Measurements from ENCODE around the gene LZTR1.
"Not testable (repeated sequence)": the region's sequence is repeated elsewhere in the genome, so short reads cannot be mapped to it uniquely, and the experiment has no call there.

The LZTR1 gene

DNA sequence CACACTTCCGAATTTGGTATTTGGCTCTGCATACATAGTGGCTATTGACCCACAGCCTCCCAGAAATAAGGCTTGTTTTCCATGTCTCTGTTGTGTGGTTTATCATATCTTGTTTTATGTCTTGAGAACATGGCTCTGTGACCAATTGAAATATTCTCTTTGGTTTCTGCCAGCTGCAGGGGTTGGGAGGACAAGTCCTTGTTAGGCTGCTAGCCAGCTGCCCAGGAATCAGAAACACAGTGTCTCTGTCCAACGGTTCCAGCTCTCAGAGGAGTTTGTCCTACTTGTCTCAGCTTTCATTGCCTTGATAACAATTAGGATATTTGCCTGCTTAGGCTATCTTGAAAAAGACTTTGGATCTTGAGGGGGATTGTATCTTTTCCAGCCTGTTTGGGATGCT lies 56.3 kb downstream of the LZTR1 start:
- no peak overlapping the region for H4K8ac ChIP-seq (ENCODE audit: low read depth, low read length)
- WGBS (ENCODE audit: extremely low coverage, insufficient coverage, insufficient read length): no CpG with 5 or more reads among the region's 2 CpGs
- peak overlapping the region; percentile 66 for H2BK5ac ChIP-seq (ENCODE audit: low read depth, low read length, poor library complexity)
- H3K14ac ChIP-seq (ENCODE audit: low read length): peak overlapping the region; percentile 54
- peak overlapping the region; percentile 71 for H3K27ac ChIP-seq (ENCODE audit: low read depth, low read length)
- no peak overlapping the region for H3K4me2 ChIP-seq (ENCODE audit: low read length)
- no peaks in the 10 kb centered on the region for H3K27me3 ChIP-seq (ENCODE audit: insufficient read depth, low read length)
- H3K79me1 ChIP-seq (ENCODE audit: low read length): peaks cover 13% of the 10 kb centered on the region
- no peak overlapping the region for H4K12ac ChIP-seq (ENCODE audit: low read depth, low read length)
- peaks cover 8 to 10% of the 10 kb centered on the region in 2 experiments for H3K4me1 ChIP-seq (ENCODE audit: control insufficient read depth in 1 of 2, insufficient read depth in 2 of 2, low read length in 2 of 2)
- H3K4ac ChIP-seq (ENCODE audit: low read depth, low read length): no peak overlapping the region
- no peaks in the 10 kb centered on the region for H3K36me3 ChIP-seq (ENCODE audit: control insufficient read depth in 1 of 2, insufficient read depth in 2 of 2, low read length in 2 of 2)
- no peak for DNase-seq
- H3K18ac ChIP-seq (ENCODE audit: low read length): peak overlapping the region; percentile 74
- no peak overlapping the region for H2AK5ac ChIP-seq (ENCODE audit: low read length)
- no peak overlapping the region for H3K23ac ChIP-seq (ENCODE audit: low read length)
- H2BK120ac ChIP-seq (ENCODE audit: insufficient read depth, low read length, poor library complexity): peak overlapping the region; percentile 79
- peak overlapping the region; percentile 35 for H4K91ac ChIP-seq (ENCODE audit: low read depth, low read length)
- no peaks in the 10 kb centered on the region for H3K9me3 ChIP-seq (ENCODE audit: insufficient read depth, low read depth, low read length)
- H2AFZ ChIP-seq (ENCODE audit: insufficient read depth, low read length, poor library complexity): no peak overlapping the region
- no peak overlapping the region for H3K4me3 ChIP-seq (ENCODE audit: low read depth, low read length)
- peak overlapping the region; percentile 97 for H2BK12ac ChIP-seq (ENCODE audit: low read length)
- no peaks in the 10 kb centered on the region for H3K79me2 ChIP-seq (ENCODE audit: control insufficient read depth, insufficient read depth, low read length, poor library complexity)
- no peak overlapping the region for H3K9ac ChIP-seq (ENCODE audit: low read length)

GRCh38 chr22:21039158-21039557 lies 57.1 kb downstream of the LZTR1 start:
- H3K36me3 ChIP-seq (ENCODE audit: control insufficient read depth in 1 of 2, insufficient read depth in 2 of 2, low read length in 2 of 2); H3K9me3 ChIP-seq (ENCODE audit: insufficient read depth, low read depth, low read length); H3K27me3 ChIP-seq (ENCODE audit: insufficient read depth, low read length); H3K4me1 ChIP-seq (ENCODE audit: control insufficient read depth in 1 of 2, insufficient read depth in 2 of 2, low read length in 2 of 2); H2BK120ac ChIP-seq (ENCODE audit: insufficient read depth, low read length, poor library complexity); H4K8ac ChIP-seq (ENCODE audit: low read depth, low read length); H4K12ac ChIP-seq (ENCODE audit: low read depth, low read length); H3K9ac ChIP-seq (ENCODE audit: low read length); H3K79me1 ChIP-seq (ENCODE audit: low read length); H2BK5ac ChIP-seq (ENCODE audit: low read depth, low read length, poor library complexity); H3K14ac ChIP-seq (ENCODE audit: low read length); H3K4me2 ChIP-seq (ENCODE audit: low read length); H3K79me2 ChIP-seq (ENCODE audit: control insufficient read depth, insufficient read depth, low read length, poor library complexity); H3K4me3 ChIP-seq (ENCODE audit: low read depth, low read length); H2AFZ ChIP-seq (ENCODE audit: insufficient read depth, low read length, poor library complexity); H3K23ac ChIP-seq (ENCODE audit: low read length); H3K27ac ChIP-seq (ENCODE audit: low read depth, low read length); H3K4ac ChIP-seq (ENCODE audit: low read depth, low read length); H3K18ac ChIP-seq (ENCODE audit: low read length); DNase-seq; H2AK5ac ChIP-seq (ENCODE audit: low read length): not testable (repeated sequence)
- H2BK12ac ChIP-seq (ENCODE audit: low read length): peak overlapping the region; percentile 88
- H4K91ac ChIP-seq (ENCODE audit: low read depth, low read length): peak overlapping the region; percentile 32
- WGBS (ENCODE audit: extremely low coverage, insufficient coverage, insufficient read length): no CpG with 5 or more reads among the region's 5 CpGs

GRCh38 chr22:21041937-21042336 lies 59.8 kb downstream of the LZTR1 start:
- no peak for DNase-seq
- Histone ChIP-seq H4K8ac (ENCODE audit: low read depth, low read length) (no peak overlapping the region), H2BK5ac (ENCODE audit: low read depth, low read length, poor library complexity) (no peak overlapping the region), H3K4me2 (ENCODE audit: low read length) (no peak overlapping the region), H3K9me3 (ENCODE audit: insufficient read depth, low read depth, low read length) (no peaks in the 10 kb centered on the region), H3K23ac (ENCODE audit: low read length) (no peak overlapping the region), H3K27ac (ENCODE audit: low read depth, low read length) (no peak overlapping the region), H3K4me3 (ENCODE audit: low read depth, low read length) (no peak overlapping the region), H3K4me1 (ENCODE audit: control insufficient read depth in 1 of 2, insufficient read depth in 2 of 2, low read length in 2 of 2) (peaks cover 12 to 14% of the 10 kb centered on the region in 2 experiments), H3K9ac (ENCODE audit: low read length) (no peak overlapping the region), H4K91ac (ENCODE audit: low read depth, low read length) (no peak overlapping the region), H3K27me3 (ENCODE audit: insufficient read depth, low read length) (no peaks in the 10 kb centered on the region), H2BK120ac (ENCODE audit: insufficient read depth, low read length, poor library complexity) (peak overlapping the region; percentile 55), H3K14ac (ENCODE audit: low read length) (no peak overlapping the region), H2AK5ac (ENCODE audit: low read length) (no peak overlapping the region), H3K79me2 (ENCODE audit: control insufficient read depth, insufficient read depth, low read length, poor library complexity) (no peaks in the 10 kb centered on the region), H3K4ac (ENCODE audit: low read depth, low read length) (no peak overlapping the region), H4K12ac (ENCODE audit: low read depth, low read length) (no peak overlapping the region), H2BK12ac (ENCODE audit: low read length) (peak overlapping the region; percentile 61), H3K79me1 (ENCODE audit: low read length) (peaks cover 9% of the 10 kb centered on the region), H3K18ac (ENCODE audit: low read length) (no peak overlapping the region), H3K36me3 (ENCODE audit: control insufficient read depth in 1 of 2, insufficient read depth in 2 of 2, low read length in 2 of 2) (no peaks in the 10 kb centered on the region), H2AFZ (ENCODE audit: insufficient read depth, low read length, poor library complexity) (no peak overlapping the region)
- no CpG with 5 or more reads among the region's 4 CpGs for WGBS (ENCODE audit: extremely low coverage, insufficient coverage, insufficient read length)

DNA sequence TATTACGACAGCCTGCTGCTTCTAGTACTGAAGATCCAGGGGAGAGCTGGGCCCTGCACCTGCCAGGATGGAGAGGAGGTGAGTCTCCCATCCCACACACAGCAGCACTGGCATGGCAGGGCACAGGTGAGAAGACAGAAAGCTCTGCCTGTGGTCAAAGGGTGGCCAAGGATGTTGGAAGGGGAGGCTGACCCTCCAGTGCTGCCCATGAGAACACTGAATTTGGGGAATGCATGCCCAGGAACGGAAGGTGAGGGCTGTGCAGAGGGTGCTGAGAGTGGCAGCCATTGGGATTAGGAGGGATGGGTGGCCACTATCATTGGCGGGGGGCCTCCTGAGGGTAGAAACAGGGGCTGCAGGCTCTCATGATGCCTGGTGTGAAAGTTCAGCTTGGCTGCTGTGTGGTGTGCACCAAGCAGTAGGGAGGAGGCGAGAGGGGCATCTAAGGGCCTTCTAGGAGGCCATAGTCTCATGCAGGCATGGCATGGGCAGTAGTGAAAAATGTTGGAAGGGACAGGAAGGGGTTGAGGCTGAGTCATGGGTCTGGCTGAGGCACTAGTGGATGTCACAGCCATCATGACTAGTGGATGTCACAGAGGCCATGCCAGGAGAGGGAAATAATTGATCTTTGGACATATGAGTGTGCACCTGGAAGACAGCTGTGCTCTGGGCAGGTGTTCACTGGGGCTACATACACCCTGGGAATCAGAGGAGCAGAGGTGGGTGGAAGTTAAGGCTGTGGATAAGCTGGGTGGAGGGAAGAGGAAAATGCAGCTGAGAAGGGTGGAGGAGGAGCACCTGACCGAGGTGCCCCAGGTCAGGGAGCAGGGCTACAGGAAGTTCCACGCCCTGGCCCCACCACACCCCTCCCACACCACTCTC lies 61.1 kb downstream of the LZTR1 start:
- no peak overlapping the region for H3K14ac ChIP-seq (ENCODE audit: low read length)
- no peak overlapping the region for H4K8ac ChIP-seq (ENCODE audit: low read depth, low read length)
- WGBS (ENCODE audit: extremely low coverage, insufficient coverage, insufficient read length): no CpG with 5 or more reads among the region's 6 CpGs
- no peak overlapping the region for H3K9ac ChIP-seq (ENCODE audit: low read length)
- no peak overlapping the region for H2AK5ac ChIP-seq (ENCODE audit: low read length)
- H2BK12ac ChIP-seq (ENCODE audit: low read length): no peak overlapping the region
- H3K18ac ChIP-seq (ENCODE audit: low read length): no peak overlapping the region
- H2AFZ ChIP-seq (ENCODE audit: insufficient read depth, low read length, poor library complexity): no peak overlapping the region
- no peak overlapping the region for H3K23ac ChIP-seq (ENCODE audit: low read length)
- no peak overlapping the region for H2BK5ac ChIP-seq (ENCODE audit: low read depth, low read length, poor library complexity)
- H3K27me3 ChIP-seq (ENCODE audit: insufficient read depth, low read length): no peaks in the 10 kb centered on the region
- H3K36me3 ChIP-seq (ENCODE audit: control insufficient read depth in 1 of 2, insufficient read depth in 2 of 2, low read length in 2 of 2): no peaks in the 10 kb centered on the region
- DNase-seq: peak in 1 of 2 donors; percentile 44
- H3K4me1 ChIP-seq (ENCODE audit: control insufficient read depth in 1 of 2, insufficient read depth in 2 of 2, low read length in 2 of 2): peaks cover 8 to 12% of the 10 kb centered on the region in 2 experiments
- H4K91ac ChIP-seq (ENCODE audit: low read depth, low read length): no peak overlapping the region
- no peak overlapping the region for H3K4me2 ChIP-seq (ENCODE audit: low read length)
- H3K9me3 ChIP-seq (ENCODE audit: insufficient read depth, low read depth, low read length): no peaks in the 10 kb centered on the region
- H3K4me3 ChIP-seq (ENCODE audit: low read depth, low read length): no peak overlapping the region
- H2BK120ac ChIP-seq (ENCODE audit: insufficient read depth, low read length, poor library complexity): no peak overlapping the region
- H4K12ac ChIP-seq (ENCODE audit: low read depth, low read length): no peak overlapping the region
- no peaks in the 10 kb centered on the region for H3K79me2 ChIP-seq (ENCODE audit: control insufficient read depth, insufficient read depth, low read length, poor library complexity)
- no peak overlapping the region for H3K4ac ChIP-seq (ENCODE audit: low read depth, low read length)
- no peak overlapping the region for H3K27ac ChIP-seq (ENCODE audit: low read depth, low read length)
- peaks cover 6% of the 10 kb centered on the region for H3K79me1 ChIP-seq (ENCODE audit: low read length)
